Lower leg skin (tissue), 4 donors: ENCODE data around the gene SIL1. TPM values are rescaled to one million over a fixed set of nuclear protein-coding genes. Genes with fewer than 3 reads are reported as not detected.

Experiments used
- DNase-seq, 2 donors: peaks; one replicate each; pipeline ENCODE4 v3.0.0-alpha.2; 2019; ENCODE audit warnings: low spot score in 2 of 2
- H3K4me3 ChIP-seq: fragments of 200-600 bp; sonication (generic); 2 replicates; pipeline ENCODE4 v1.5.1; 2017; ENCODE audit warnings: mild to moderate bottlenecking, low read depth; ENCODE audit not compliant: poor library complexity, severe bottlenecking
- CTCF ChIP-seq, 3 donors: fragments of 450-650 bp; IDR thresholded peaks; one replicate each; pipeline ENCODE4 v1.5.1; 2016; ENCODE audit warnings: antibody characterized with exemption in 3 of 3, mild to moderate bottlenecking in 3 of 3, moderate library complexity in 2 of 3
- POLR2A ChIP-seq, 2 donors: fragments of 450-650 bp; IDR thresholded peaks; one replicate each; pipeline ENCODE4 v1.6.1; 2016 to 2017; ENCODE audit warnings: antibody characterized with exemption in 2 of 2, mild to moderate bottlenecking in 1 of 2, moderate library complexity in 1 of 2
- WGBS, 2 donors: methylation state at CpG; one replicate each; pipeline ENCODE4 v1.1.5; 2018; 5-methylcytosine and 5-hydroxymethylcytosine counted together
- intact Hi-C: fragments of 100-400 bp; cut with DNase I; formaldehyde crosslinking; loops from one replicate; pipeline ENCODE4 v1.15.0; 2023; ENCODE audit warnings: low total_unique reads
- total RNA-seq, 4 donors: library from RNA; depleted of rRNA; stranded (reverse); fragments of >200 nt; gene quantifications; one replicate each; pipeline ENCODE4 v1.1.0, GENCODE V29; 2016

The SIL1 gene
- total RNA-seq, 4 donors from 2014 or later, result 35.1 to 45.4 (median 39.3) TPM

- DNase-seq, result peak in 1 of 2 donors; percentile 70
- 75 to 86% methylated on average over 7 of the region's 7 CpGs for WGBS, 2 donors
- TF ChIP-seq CTCF (IDR thresholded peaks at IDR 0.05), result no peak
- no peak for TF ChIP-seq POLR2A (IDR thresholded peaks at IDR 0.05)
- intact Hi-C loops, result no loop called here
- H3K4me3 ChIP-seq, result no peak overlapping the region
Observed at GRCh38 chr5:138927979-138928378, 270.2 kb downstream of the SIL1 start.

- no peak overlapping the region for H3K4me3 ChIP-seq
- intact Hi-C loops, result no loop called here
- no peak for TF ChIP-seq POLR2A (IDR thresholded peaks at IDR 0.05)
- no peak for TF ChIP-seq CTCF (IDR thresholded peaks at IDR 0.05)
- WGBS, 2 donors, result 80 to 84% methylated on average over 8 of the region's 8 CpGs
- no peak for DNase-seq
Observed at GRCh38 chr5:138927544-138927943, 270.6 kb downstream of the SIL1 start.

GRCh38 chr5:138926688-138927448, 271.3 kb downstream of the SIL1 start:
- peak in 1 of 2 donors; percentile 63 for DNase-seq
- TF ChIP-seq CTCF (IDR thresholded peaks at IDR 0.05), result no peak
- TF ChIP-seq POLR2A (IDR thresholded peaks at IDR 0.05), result no peak
- H3K4me3 ChIP-seq, result no peak overlapping the region
- intact Hi-C loops, result no loop called here
- WGBS, 2 donors, result 91 to 93% methylated on average over 16 of the region's 16 CpGs

- TF ChIP-seq CTCF (IDR thresholded peaks at IDR 0.05) (no peak), POLR2A (IDR thresholded peaks at IDR 0.05) (no peak)
- peak in 1 of 2 donors; percentile 52 for DNase-seq
- WGBS, 2 donors, result 94 to 96% methylated on average over 11 of the region's 11 CpGs
- intact Hi-C loops, result no loop called here
- H3K4me3 ChIP-seq, result no peak overlapping the region
Observed at GRCh38 chr5:138926257-138926656, 271.9 kb downstream of the SIL1 start.

- peak in 1 of 2 donors; percentile 68 for DNase-seq
- no peak overlapping the region for H3K4me3 ChIP-seq
- TF ChIP-seq CTCF (IDR thresholded peaks at IDR 0.05) (no peak), POLR2A (IDR thresholded peaks at IDR 0.05) (no peak)
- WGBS, 2 donors, result 93 to 94% methylated on average over 12 of the region's 12 CpGs
- intact Hi-C loops, result no loop called here
Observed at GRCh38 chr5:138925090-138925635, 273.0 kb downstream of the SIL1 start.
